ENCODE data around the gene P4HA3. TPM values are rescaled to one million over a fixed set of nuclear protein-coding genes. Genes with fewer than 3 reads are reported as not detected.

Gene P4HA3
- total RNA-seq, 1 experiment from 2014 or later, result 0.91 TPM

DNA sequence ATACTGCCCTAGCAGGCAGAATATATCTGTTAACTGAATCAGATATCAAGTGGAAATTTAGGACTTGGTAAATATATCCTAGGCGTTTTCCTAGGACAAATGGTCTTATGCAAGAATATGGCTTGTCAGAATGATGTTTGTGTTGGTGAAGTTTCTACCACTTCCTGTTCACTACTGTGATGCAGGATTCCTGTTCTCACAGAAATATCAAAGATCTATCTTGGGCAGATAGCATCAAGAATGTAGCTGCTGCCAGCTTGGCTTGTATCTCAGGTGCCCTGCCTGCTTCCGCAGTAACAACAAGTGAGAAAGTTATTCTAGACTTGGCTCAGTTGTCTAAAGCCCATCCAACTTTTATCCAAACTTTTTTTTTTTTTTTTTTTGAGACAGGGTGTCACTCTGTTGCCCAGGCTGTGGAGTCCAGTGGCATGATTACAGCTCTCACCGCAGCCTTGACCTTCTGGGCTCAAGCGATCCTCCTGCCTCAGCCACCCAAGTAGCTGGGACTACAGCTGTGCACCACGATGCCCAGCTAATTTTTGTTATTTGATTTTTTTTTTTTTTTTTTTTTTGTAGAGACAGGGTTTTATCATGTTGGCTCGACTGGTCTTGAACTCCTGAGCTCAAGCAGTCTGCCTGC is 79.0 kb downstream of the P4HA3 start:
- H3K4me3 ChIP-seq (replicated peaks in 1 of 2; ENCODE audit: low read depth in 1 of 2, low read length in 2 of 2), result no peak overlapping the region
- DNase-seq (ENCODE audit: low read depth, low spot score), result no peak
- ChIA-PET CTCF (no interaction called here), POLR2A (no interaction called here), RAD21 (ENCODE audit: low non-redundant PET in 1 of 2, low total read pairs in 2 of 2, uncharacterized antibody in 2 of 2, unreplicated experiment in 2 of 2) (interaction anchor here in 1 of 2 experiments (0.7 kb wide), 1 partner anchor 219 kb away, joined by 3 read pairs; no protein-coding TSS in a partner anchor)
- intact Hi-C loops (cut with micrococcal nuclease), result no loop called here
- H2AFZ ChIP-seq (ENCODE audit: low read depth, low read length, poor library complexity, severe bottlenecking), result no peak overlapping the region
- H3K4me2 ChIP-seq (ENCODE audit: low read length), result no peak overlapping the region
- H3K9me2 ChIP-seq (ENCODE audit: insufficient read depth), result no peaks in the 10 kb centered on the region
- no peak overlapping the region for H3K9ac ChIP-seq (ENCODE audit: low read length)
- H3K9me3 ChIP-seq (ENCODE audit: control insufficient read depth in 1 of 2, insufficient read depth in 1 of 2, low read depth in 1 of 2, low read length in 2 of 2), result no peaks in the 10 kb centered on the region
- no peaks in the 10 kb centered on the region for H3K4me1 ChIP-seq (ENCODE audit: control insufficient read depth in 1 of 2, insufficient read depth in 2 of 2, low read length in 2 of 2)
- H4K20me1 ChIP-seq (ENCODE audit: insufficient read depth), result no peaks in the 10 kb centered on the region
- no TSS peak for BruUV-seq (replicated peaks)
- no peak for ATAC-seq
- TF ChIP-seq, protein P1, sequence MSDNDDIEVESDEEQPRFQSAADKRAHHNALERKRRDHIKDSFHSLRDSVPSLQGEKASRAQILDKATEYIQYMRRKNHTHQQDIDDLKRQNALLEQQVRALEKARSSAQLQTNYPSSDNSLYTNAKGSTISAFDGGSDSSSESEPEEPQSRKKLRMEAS (IDR thresholded peaks at IDR 0.05), result no peak
- TF ChIP-seq POLR2AphosphoS5 (IDR thresholded peaks at IDR 0.05; ENCODE audit: low read depth, low read length) (no peak), REST (IDR thresholded peaks at IDR 0.05; ENCODE audit: low read depth) (no peak), EZH2 (IDR thresholded peaks at IDR 0.05) (no peak), ZNF274 (IDR thresholded peaks at IDR 0.05; ENCODE audit: low read depth, low read length) (no peak), EZH2phosphoT487 (IDR thresholded peaks at IDR 0.05; ENCODE audit: borderline replicate concordance) (no peak), TCF7L2 (IDR thresholded peaks at IDR 0.05; ENCODE audit: borderline replicate concordance, extremely low read depth, insufficient read depth, insufficient read length) (no peak), ELF1 (IDR thresholded peaks at IDR 0.05; ENCODE audit: borderline replicate concordance, low read depth) (no peak), POLR2A (IDR thresholded peaks at IDR 0.05; ENCODE audit: borderline replicate concordance, extremely low read depth, insufficient read depth, insufficient read length) (no peak), ZFX (IDR thresholded peaks at IDR 0.05) (no peak), CEBPB (IDR thresholded peaks at IDR 0.05; ENCODE audit: low read depth) (no peak)
- TF ChIP-seq, protein P2, sequence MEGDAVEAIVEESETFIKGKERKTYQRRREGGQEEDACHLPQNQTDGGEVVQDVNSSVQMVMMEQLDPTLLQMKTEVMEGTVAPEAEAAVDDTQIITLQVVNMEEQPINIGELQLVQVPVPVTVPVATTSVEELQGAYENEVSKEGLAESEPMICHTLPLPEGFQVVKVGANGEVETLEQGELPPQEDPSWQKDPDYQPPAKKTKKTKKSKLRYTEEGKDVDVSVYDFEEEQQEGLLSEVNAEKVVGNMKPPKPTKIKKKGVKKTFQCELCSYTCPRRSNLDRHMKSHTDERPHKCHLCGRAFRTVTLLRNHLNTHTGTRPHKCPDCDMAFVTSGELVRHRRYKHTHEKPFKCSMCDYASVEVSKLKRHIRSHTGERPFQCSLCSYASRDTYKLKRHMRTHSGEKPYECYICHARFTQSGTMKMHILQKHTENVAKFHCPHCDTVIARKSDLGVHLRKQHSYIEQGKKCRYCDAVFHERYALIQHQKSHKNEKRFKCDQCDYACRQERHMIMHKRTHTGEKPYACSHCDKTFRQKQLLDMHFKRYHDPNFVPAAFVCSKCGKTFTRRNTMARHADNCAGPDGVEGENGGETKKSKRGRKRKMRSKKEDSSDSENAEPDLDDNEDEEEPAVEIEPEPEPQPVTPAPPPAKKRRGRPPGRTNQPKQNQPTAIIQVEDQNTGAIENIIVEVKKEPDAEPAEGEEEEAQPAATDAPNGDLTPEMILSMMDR (IDR thresholded peaks at IDR 0.05 in 2 of 3, conservative IDR thresholded peaks at IDR 0.05 in 1 of 3; ENCODE audit: borderline replicate concordance in 1 of 3, insufficient read depth in 1 of 3, low read depth in 2 of 3, low read length in 2 of 3), result no peak
- peaks cover 29 to 33% of the 10 kb centered on the region in 2 experiments for H3K36me3 ChIP-seq (ENCODE audit: control insufficient read depth in 1 of 2, insufficient read depth in 2 of 2, low read length in 2 of 2)
- 0 out of 2 replicates have a peak, but pooled peaks cover 1% of the 10 kb centered on the region for H3K79me2 ChIP-seq (ENCODE audit: insufficient read depth, low read length)
- H3K27ac ChIP-seq (ENCODE audit: low read depth, low read length), result no peak overlapping the region
- H3K27me3 ChIP-seq (ENCODE audit: insufficient read depth, low read length), result no peaks in the 10 kb centered on the region
